Epithelial cell of proximal tubule (primary cell): ENCODE data around the gene TAS1R2. TPM values are rescaled to one million over a fixed set of nuclear protein-coding genes. Genes with fewer than 3 reads are reported as not detected.
A peak's percentile ranks its signal among the peaks of the same experiment; 100 is the strongest.
"Not testable (repeated sequence)": the region's sequence is repeated elsewhere in the genome, so short reads cannot be mapped to it uniquely, and the experiment has no call there.

Experiments
- DNase-seq: peaks from one replicate; pipeline ENCODE4 v3.0.0-alpha.2; 2011; ENCODE audit warnings: low read depth
- H3K4me3 ChIP-seq: 2 replicates; pipeline ENCODE4 v1.5.1; 2011; ENCODE audit warnings: low read depth, mild to moderate bottlenecking, low read length
- total RNA-seq: library from RNA; depleted of rRNA; stranded (reverse); fragments of >200 nt; gene quantifications from 2 replicates; pipeline ENCODE4 v1.2.3, GENCODE V29; 2015
- TF ChIP-seq, protein P1 (sequence below): conservative IDR thresholded peaks from 2 replicates; pipeline ENCODE4 v1.5.1; 2012; ENCODE audit warnings: low read depth, mild to moderate bottlenecking, low read length

The TAS1R2 gene
- total RNA-seq, 1 donor from 2014 or later, result not detected

DNA sequence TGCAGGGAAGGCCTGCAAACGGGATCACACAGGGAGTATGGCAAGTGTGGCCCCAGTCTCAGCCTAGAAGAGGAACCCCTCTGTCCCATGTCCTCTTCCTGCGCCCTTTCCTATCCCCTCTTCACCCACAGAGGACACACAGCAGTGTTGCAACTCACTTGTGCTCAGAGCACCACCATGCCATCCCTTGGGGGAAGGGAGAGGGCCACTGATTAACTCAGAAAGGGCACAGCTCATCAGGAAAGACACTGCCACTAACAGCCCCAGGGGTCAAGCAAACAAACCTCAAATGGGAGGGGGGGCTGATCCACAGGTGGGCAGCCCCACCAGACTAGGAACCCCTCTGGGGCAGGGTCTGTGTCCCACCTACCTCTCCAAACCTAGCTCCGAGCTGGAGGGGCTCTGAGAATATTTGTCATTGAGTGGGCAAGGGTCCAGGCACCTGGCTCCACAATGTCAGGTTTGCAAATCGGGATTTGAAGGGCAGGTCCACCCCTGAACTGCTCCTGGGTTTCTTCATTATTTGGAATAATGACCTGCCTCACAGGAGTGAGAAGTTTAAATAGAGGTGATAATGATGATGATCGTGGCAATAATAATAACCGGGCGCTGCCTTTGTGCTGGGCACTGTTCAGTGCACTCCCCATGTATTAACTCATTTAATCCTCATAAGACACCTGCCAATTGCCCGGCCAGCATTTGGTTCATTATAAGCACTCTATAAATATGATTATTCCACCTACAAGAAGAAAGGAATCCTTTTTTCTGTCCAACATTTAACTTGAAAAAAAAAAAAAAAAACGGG, 41.9 kb upstream of the TAS1R2 start:
- TF ChIP-seq, protein P1, sequence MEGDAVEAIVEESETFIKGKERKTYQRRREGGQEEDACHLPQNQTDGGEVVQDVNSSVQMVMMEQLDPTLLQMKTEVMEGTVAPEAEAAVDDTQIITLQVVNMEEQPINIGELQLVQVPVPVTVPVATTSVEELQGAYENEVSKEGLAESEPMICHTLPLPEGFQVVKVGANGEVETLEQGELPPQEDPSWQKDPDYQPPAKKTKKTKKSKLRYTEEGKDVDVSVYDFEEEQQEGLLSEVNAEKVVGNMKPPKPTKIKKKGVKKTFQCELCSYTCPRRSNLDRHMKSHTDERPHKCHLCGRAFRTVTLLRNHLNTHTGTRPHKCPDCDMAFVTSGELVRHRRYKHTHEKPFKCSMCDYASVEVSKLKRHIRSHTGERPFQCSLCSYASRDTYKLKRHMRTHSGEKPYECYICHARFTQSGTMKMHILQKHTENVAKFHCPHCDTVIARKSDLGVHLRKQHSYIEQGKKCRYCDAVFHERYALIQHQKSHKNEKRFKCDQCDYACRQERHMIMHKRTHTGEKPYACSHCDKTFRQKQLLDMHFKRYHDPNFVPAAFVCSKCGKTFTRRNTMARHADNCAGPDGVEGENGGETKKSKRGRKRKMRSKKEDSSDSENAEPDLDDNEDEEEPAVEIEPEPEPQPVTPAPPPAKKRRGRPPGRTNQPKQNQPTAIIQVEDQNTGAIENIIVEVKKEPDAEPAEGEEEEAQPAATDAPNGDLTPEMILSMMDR, result no peak
- H3K4me3 ChIP-seq, result peak overlapping the region; percentile 82
- DNase-seq, result no peak

DNA sequence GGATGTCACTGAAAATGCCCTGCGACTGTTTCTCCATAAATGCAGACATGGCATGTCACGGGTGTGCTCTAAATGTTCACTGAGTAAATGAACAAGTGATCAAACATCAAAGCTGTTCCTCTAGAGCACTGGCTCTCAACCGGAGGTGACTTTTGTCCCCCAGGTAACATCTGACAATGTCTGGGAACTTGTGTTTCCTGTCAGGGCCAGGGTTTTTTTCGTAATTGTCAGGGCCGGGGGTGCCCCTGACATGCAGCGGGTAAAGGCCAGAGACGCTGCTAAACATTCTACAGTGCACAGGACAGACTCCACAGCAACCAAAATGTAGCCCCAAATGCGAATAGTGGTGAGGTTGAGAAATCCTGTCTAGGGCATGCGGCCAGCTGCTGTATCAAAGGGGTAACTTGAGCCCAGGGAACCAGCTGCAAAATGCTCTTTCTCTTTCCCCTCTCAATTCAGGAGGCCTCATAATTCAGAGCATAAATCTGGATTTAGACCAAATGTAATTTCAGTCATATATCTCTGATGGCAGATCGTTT, 40.9 kb upstream of the TAS1R2 start:
- TF ChIP-seq, protein P1, result no peak
- H3K4me3 ChIP-seq, result peak overlapping the region; percentile 82

DNA sequence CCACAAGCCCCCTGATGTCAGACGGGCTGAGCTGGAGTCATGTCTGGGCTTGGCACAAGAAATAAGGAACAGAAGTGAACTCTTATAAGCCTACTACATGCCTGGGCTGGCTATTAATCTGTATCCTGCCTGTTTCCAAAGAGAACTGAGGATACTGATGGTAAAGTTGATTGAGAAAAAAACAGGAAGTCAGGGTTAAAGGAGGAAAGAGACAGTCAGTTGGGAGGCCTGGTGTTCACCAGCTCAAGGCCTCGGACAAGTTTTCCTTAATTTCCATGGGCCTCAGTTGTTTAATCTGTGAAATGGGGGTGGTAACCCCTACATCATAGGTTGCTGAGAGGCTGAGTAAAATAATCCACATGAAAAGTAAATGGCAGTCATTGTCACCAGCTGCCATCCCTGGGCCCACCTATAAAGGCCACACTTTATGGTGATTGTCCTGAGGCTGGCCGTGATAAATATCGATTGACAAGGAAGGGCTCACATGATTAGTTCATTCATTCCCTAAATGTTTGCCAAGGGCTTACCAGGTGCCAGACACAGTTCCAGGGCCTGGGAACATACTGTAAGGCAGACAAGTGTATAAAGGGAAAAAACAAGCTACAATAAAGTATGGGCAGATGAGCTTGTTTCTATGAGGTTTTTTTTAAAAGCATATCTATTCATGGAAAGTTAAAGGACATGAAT, 40.0 kb upstream of the TAS1R2 start:
- no peak overlapping the region for H3K4me3 ChIP-seq
- TF ChIP-seq, protein P1, result no peak

More for the DNA sequence above, 40.9 kb upstream of the TAS1R2 start:
- DNase-seq, result no peak

DNA sequence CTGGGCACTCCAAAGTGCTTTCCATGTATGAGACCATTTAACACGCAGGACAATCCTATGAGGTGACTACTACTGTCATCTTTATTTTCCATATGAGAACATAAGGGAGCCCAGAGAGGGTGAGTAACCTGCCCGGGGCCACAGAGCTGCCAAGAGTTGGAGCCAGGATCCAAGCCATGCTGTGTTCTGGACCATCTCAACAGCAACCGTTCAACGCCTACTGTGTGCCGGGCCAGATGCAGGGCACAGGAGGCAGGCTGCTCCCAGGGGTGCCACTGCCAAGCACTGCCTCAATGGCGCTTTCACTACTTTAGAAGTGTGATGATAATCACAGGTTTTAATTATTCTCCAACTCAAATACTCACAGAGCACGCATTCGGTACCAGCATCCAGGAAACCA, 39.1 kb upstream of the TAS1R2 start:
- TF ChIP-seq, protein P1, result no peak
- no peak overlapping the region for H3K4me3 ChIP-seq
- DNase-seq, result no peak

More for the DNA sequence above, 40.0 kb upstream of the TAS1R2 start:
- no peak for DNase-seq

DNA sequence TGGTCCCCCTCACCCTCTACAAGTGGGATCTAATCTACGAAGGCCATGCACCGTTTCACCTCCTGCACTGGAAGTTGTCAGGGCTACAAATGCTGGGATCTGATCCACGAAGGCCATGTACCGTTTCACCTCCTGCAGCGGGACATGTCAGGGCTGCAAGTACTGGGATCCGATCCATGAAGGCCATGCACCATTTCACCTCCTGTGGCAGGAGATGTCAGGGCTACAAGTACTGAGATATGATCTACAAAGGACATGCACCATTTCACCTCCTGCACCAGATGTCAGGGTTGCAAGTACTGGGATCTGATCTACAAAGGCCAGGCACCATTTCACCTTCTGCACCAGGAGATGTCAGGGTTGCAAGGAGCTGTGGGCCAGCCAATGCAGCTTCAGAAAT, 35.9 kb upstream of the TAS1R2 start:
- TF ChIP-seq, protein P1, result no peak
- no peak for DNase-seq
- H3K4me3 ChIP-seq, result no peak overlapping the region

DNA sequence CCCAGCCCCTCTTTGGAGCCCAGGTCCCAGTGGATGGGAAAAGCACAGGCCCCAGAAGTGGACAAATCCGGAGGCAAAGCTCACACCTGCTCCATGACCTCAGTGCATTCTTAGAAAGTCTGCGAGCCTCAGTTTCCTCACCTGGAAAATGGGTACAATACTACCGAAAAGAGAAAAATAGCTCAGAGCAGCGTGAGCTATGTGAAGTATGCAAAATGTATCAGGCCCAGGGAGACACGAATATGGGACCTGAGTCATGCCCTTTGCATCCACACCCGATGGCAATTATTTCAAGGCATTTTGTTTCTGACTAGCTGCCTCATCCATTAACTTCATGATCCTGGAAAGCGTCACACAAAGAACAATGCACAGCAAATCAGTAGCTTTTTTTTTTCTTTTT, 33.7 kb upstream of the TAS1R2 start:
- no peak for DNase-seq
- H3K4me3 ChIP-seq, result no peak overlapping the region
- TF ChIP-seq, protein P1, result no peak

DNA sequence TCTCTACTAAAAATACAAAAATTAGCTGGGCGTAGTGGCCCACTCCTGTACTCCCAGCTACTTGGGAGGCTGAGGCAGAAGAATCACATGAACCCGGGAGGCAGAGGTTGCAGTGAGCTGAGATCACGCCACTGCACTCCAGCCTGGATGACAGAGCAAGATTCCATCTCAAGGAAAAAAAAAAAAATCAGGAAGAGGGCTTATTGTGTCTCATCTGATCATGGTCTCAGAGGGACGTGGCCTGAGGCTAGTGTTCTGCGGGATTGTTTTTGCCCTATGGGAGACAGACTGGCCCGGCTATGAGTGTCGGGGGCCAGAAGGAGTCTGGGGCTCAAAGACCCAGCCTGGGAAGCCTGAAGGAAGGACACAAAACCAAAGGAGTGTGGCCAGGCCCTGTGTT, 32.4 kb upstream of the TAS1R2 start:
- not testable (repeated sequence) for H3K4me3 ChIP-seq, DNase-seq
